ENCODE results near the gene GON7.

GRCh38 chr14:93228550-93228949 is 21.7 kb upstream of the GON7 start:
- no peak for TF ChIP-seq CTCF (IDR thresholded peaks at IDR 0.05)
- no peak for TF ChIP-seq EZH2 (IDR thresholded peaks at IDR 0.05)
- no peak for TF ChIP-seq EZH2phosphoT487 (IDR thresholded peaks at IDR 0.05)
